H9 (cell line): ENCODE data around the gene GPATCH3. TPM values are rescaled to one million over a fixed set of nuclear protein-coding genes. Genes with fewer than 3 reads are reported as not detected.

Source experiments
- DNase-seq: peaks from one replicate; pipeline ENCODE4 v3.0.0-alpha.2; 2017
- H2AFZ ChIP-seq: one replicate; pipeline ENCODE4 v1.6.1; 2013; ENCODE audit warnings: mild to moderate bottlenecking, low read length, control low read depth, moderate library complexity
- H2AK5ac ChIP-seq: 2 replicates; pipeline ENCODE4 v1.6.1; 2013; ENCODE audit warnings: low read length, control low read depth, mixed read lengths; ENCODE audit not compliant: insufficient read length
- H2BK120ac ChIP-seq: one replicate; pipeline ENCODE4 v1.6.1; 2013; ENCODE audit warnings: low read depth, mild to moderate bottlenecking, low read length, control low read depth, inconsistent platforms; ENCODE audit not compliant: poor library complexity, severe bottlenecking
- H2BK12ac ChIP-seq: 2 replicates; pipeline ENCODE4 v1.6.1; 2013; ENCODE audit warnings: low read length, control low read depth, mixed read lengths, low read depth; ENCODE audit not compliant: insufficient read length
- H2BK15ac ChIP-seq: 2 replicates; pipeline ENCODE4 v1.6.1; 2013; ENCODE audit warnings: low read depth, low read length, control low read depth
- H2BK20ac ChIP-seq: one replicate; pipeline ENCODE4 v1.6.1; 2013; ENCODE audit warnings: low read depth, mild to moderate bottlenecking, low read length, control low read depth, inconsistent platforms; ENCODE audit not compliant: poor library complexity, severe bottlenecking
- H2BK5ac ChIP-seq: 2 replicates; pipeline ENCODE4 v1.6.1; 2013; ENCODE audit warnings: low read length, control low read depth, mixed read lengths; ENCODE audit not compliant: insufficient read length
- H3K14ac ChIP-seq: 2 replicates; pipeline ENCODE4 v1.6.1; 2013; ENCODE audit warnings: low read length, control low read depth; ENCODE audit not compliant: insufficient read depth
- H3K18ac ChIP-seq: 2 replicates; pipeline ENCODE4 v1.6.1; 2013; ENCODE audit warnings: low read depth, mild to moderate bottlenecking, mixed read lengths, low read length, control low read depth; ENCODE audit not compliant: insufficient read length
- H3K23ac ChIP-seq: 2 replicates; pipeline ENCODE4 v1.6.1; 2013; ENCODE audit warnings: low read length, control low read depth, mixed read lengths, low read depth; ENCODE audit not compliant: insufficient read length
- H3K23me2 ChIP-seq: 2 replicates; pipeline ENCODE4 v1.6.1; 2013; ENCODE audit warnings: low read depth, mild to moderate bottlenecking, mixed read lengths, low read length, control low read depth; ENCODE audit not compliant: insufficient read length, poor library complexity, severe bottlenecking
- H3K27ac ChIP-seq: 2 replicates; pipeline ENCODE4 v1.5.1; 2013; ENCODE audit warnings: low read length, control low read depth, mixed read lengths, low read depth; ENCODE audit not compliant: insufficient read length
- H3K27me3 ChIP-seq: 2 replicates; pipeline ENCODE4 v1.6.1; 2013; ENCODE audit warnings: low read length, control low read depth, inconsistent platforms; ENCODE audit not compliant: insufficient read depth
- H3K4ac ChIP-seq: 2 replicates; pipeline ENCODE4 v1.6.1; 2013; ENCODE audit warnings: low read depth, mild to moderate bottlenecking, control low read depth, inconsistent platforms, low read length, moderate library complexity
- H3K4me1 ChIP-seq: 2 replicates; pipeline ENCODE4 v1.6.1; 2013; ENCODE audit warnings: low read length, control low read depth, inconsistent platforms; ENCODE audit not compliant: insufficient read depth
- H3K4me2 ChIP-seq: 2 replicates; pipeline ENCODE4 v1.6.1; 2013; ENCODE audit warnings: low read length, control low read depth, mixed read lengths; ENCODE audit not compliant: insufficient read length, insufficient read depth
- H3K56ac ChIP-seq: 2 replicates; pipeline ENCODE4 v1.6.1; 2013; ENCODE audit warnings: low read depth, mild to moderate bottlenecking, mixed read lengths, low read length, control low read depth; ENCODE audit not compliant: insufficient read length
- H3K79me1 ChIP-seq: 2 replicates; pipeline ENCODE4 v1.6.1; 2013; ENCODE audit warnings: low read depth, mild to moderate bottlenecking, moderate library complexity, low read length, control low read depth, inconsistent platforms; ENCODE audit not compliant: insufficient read depth, poor library complexity, severe bottlenecking
- H3K79me2 ChIP-seq: 2 replicates; pipeline ENCODE4 v1.6.1; 2013; ENCODE audit warnings: low read length, control low read depth, inconsistent platforms; ENCODE audit not compliant: insufficient read depth
- H3K9ac ChIP-seq: 2 replicates; pipeline ENCODE4 v1.6.1; 2013; ENCODE audit warnings: low read length, control low read depth, mixed read lengths; ENCODE audit not compliant: insufficient read length; ENCODE audit errors: extremely low read depth
- H3K9me3 ChIP-seq: one replicate; pipeline ENCODE4 v1.6.1; 2013; ENCODE audit warnings: low read depth, low read length, inconsistent platforms; ENCODE audit not compliant: control insufficient read depth
- H3T11ph ChIP-seq: one replicate; pipeline ENCODE4 v1.6.1; 2013; ENCODE audit warnings: mild to moderate bottlenecking, low read length, control low read depth, inconsistent platforms
- H4K20me1 ChIP-seq: one replicate; pipeline ENCODE4 v1.6.1; 2013; ENCODE audit not compliant: control insufficient read depth, insufficient read length, insufficient read depth
- H4K5ac ChIP-seq: 2 replicates; pipeline ENCODE4 v1.6.1; 2013; ENCODE audit warnings: low read depth, mild to moderate bottlenecking, mixed read lengths, low read length, control low read depth; ENCODE audit not compliant: insufficient read length
- H4K8ac ChIP-seq: replicated peaks from 2 replicates; pipeline ENCODE4 v1.6.1; 2013; ENCODE audit warnings: low read length, control low read depth, mixed read lengths, low read depth; ENCODE audit not compliant: insufficient read length
- H4K91ac ChIP-seq: 2 replicates; pipeline ENCODE4 v1.6.1; 2013; ENCODE audit warnings: low read depth, mild to moderate bottlenecking, moderate library complexity, mixed read lengths, low read length, control low read depth; ENCODE audit not compliant: insufficient read length
- H3K27ac Mint-ChIP-seq, 3 experiments: 2 replicates in 2 of 3; 3 replicates in 1 of 3; pipeline ENCODE4 v1.8.0; 2020 to 2021; ENCODE audit warnings: mixed read lengths in 3 of 3, mild to moderate bottlenecking in 1 of 3, moderate library complexity in 1 of 3
- H3K27me3 Mint-ChIP-seq: 2 replicates; pipeline ENCODE4 v1.8.0; 2021; ENCODE audit warnings: low read depth, mild to moderate bottlenecking, moderate library complexity, mixed read lengths
- H3K36me3 Mint-ChIP-seq, 3 experiments: 2 replicates in 2 of 3; 3 replicates in 1 of 3; pipeline ENCODE4 v1.8.0; 2020 to 2021; ENCODE audit warnings: low read depth in 3 of 3, mixed read lengths in 3 of 3; ENCODE audit not compliant: insufficient read depth in 1 of 3
- H3K4me1 Mint-ChIP-seq, 2 experiments: 2 replicates each; pipeline ENCODE4 v1.8.0; 2020; ENCODE audit warnings: mixed read lengths in 2 of 2
- H3K4me3 Mint-ChIP-seq, 2 experiments: 2 replicates in 1 of 2; 3 replicates in 1 of 2; pipeline ENCODE4 v1.8.0; 2020 to 2021; ENCODE audit warnings: mild to moderate bottlenecking in 2 of 2, mixed read lengths in 2 of 2, moderate library complexity in 1 of 2
- H3K9me3 Mint-ChIP-seq, 2 experiments: 2 replicates in 1 of 2; 3 replicates in 1 of 2; pipeline ENCODE4 v1.8.0; 2020; ENCODE audit warnings: mild to moderate bottlenecking in 2 of 2, mixed read lengths in 2 of 2, moderate library complexity in 1 of 2
- CTCF ChIP-seq: fragments of 200-600 bp; sonication (generic); conservative IDR thresholded peaks from 3 replicates; pipeline ENCODE4 v1.8.0; 2021; ENCODE audit warnings: antibody characterized with exemption, mild to moderate bottlenecking
- WGBS: extraction: QIAGEN DNeasy Blood & Tissue Kit; methylation state at CpG from one replicate; pipeline ENCODE4 v1.1.7; 2013; ENCODE audit warnings: missing lambda C conversion rate, low lambda C conversion rate, mixed read lengths; ENCODE audit not compliant: insufficient read length; ENCODE audit errors: extremely low coverage; 5-methylcytosine and 5-hydroxymethylcytosine counted together
- total RNA-seq: library from RNA; stranded (reverse); gene quantifications from 2 replicates; pipeline ENCODE4 v1.2.1, GENCODE V29; 2021

The GPATCH3 gene
- total RNA-seq, 1 experiment from 2014 or later = 19.4 TPM

DNA sequence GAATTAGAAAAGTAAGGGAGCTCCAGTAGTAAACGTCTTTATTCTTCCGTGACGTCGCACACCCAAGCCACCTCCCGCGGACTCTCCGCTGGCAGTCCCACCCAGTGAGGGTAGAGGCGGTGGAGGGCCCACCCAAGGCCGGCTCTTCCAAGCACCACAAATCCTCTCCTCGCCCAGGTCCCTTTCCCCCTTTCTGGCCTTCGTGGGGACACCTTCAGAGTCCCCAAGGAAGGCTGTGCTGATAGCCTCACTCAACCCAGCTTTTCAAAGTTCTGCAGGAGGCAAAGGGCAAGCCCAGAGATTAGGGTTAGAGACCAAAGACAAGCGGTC lies 9.8 kb downstream of the GPATCH3 start:
- Histone ChIP-seq H3K56ac (no peak overlapping the region), H2AFZ (no peak overlapping the region), H3T11ph (no peak overlapping the region), H3K14ac (peak overlapping the region; percentile 22; the same call in 1 of the 2 replicates), H4K91ac (no peak overlapping the region), H3K79me1 (no peaks in the 10 kb centered on the region), H2BK15ac (no peak overlapping the region), H4K5ac (no peak overlapping the region), H3K4ac (no peak overlapping the region), H3K9ac (peak overlapping the region; percentile 56), H3K18ac (peak overlapping the region; percentile 19), H3K23me2 (peaks cover 11% of the 10 kb centered on the region), H2BK120ac (no peak overlapping the region), H2BK20ac (no peak overlapping the region), H2BK12ac (no peak overlapping the region), H3K27me3 (no peaks in the 10 kb centered on the region), H4K20me1 (peaks cover 2% of the 10 kb centered on the region), H3K27ac (no peak overlapping the region), H3K9me3 (no peaks in the 10 kb centered on the region), H4K8ac (no peak overlapping the region), H2BK5ac (no peak overlapping the region), H3K79me2 (no peaks in the 10 kb centered on the region), H3K23ac (no peak overlapping the region), H3K4me2 (peak overlapping the region; percentile 89), H3K4me1 (no peaks in the 10 kb centered on the region; the same call in 1 of the 2 replicates), H2AK5ac (no peak overlapping the region)
- WGBS = no CpG with 5 or more reads among the region's 12 CpGs
- Mint-ChIP-seq H3K27me3 (no peaks in the 10 kb centered on the region), H3K27ac (peak overlapping the region; percentile 72 to 95 (median 77); a peak in 6 of 7 replicates), H3K9me3 (no peaks in the 10 kb centered on the region), H3K4me3 (peak overlapping the region; percentile 94 to 96), H3K4me1 (peaks cover 7 to 16% of the 10 kb centered on the region in 2 experiments), H3K36me3 (peaks cover 34 to 66% (median 49%) of the 10 kb centered on the region in 3 experiments)
- no peak for TF ChIP-seq CTCF
- DNase-seq = no peak
